Thyroid gland (tissue), 4 donors: ENCODE results near the gene ST7.

Experiments
- CTCF ChIP-seq, 6 experiments: fragments of 200-600 bp in 3 of 6; fragments of 450-650 bp in 3 of 6; sonication (generic) in 3 of 6; IDR thresholded peaks; one replicate each; pipeline ENCODE4 v1.5.1; 2016 to 2019; ENCODE audit warnings: antibody characterized with exemption in 6 of 6, mild to moderate bottlenecking in 2 of 6, inconsistent platforms in 1 of 6, moderate library complexity in 1 of 6
- POLR2A ChIP-seq, 2 donors: fragments of 450-650 bp; IDR thresholded peaks; one replicate each; pipeline ENCODE4 v1.6.1; 2017; ENCODE audit warnings: antibody characterized with exemption in 2 of 2, mild to moderate bottlenecking in 2 of 2, moderate library complexity in 1 of 2

- TF ChIP-seq CTCF (IDR thresholded peaks at IDR 0.05) (no peak), POLR2A (IDR thresholded peaks at IDR 0.05) (no peak)
Observed at GRCh38 chr7:117015258-117016184, 62.2 kb downstream of the ST7 start.
